ENCODE data around the gene FTO.
"Not testable (repeated sequence)": the region's sequence is repeated elsewhere in the genome, so short reads cannot be mapped to it uniquely, and the experiment has no call there.

The FTO gene

GRCh38 chr16:53864819-53865493 is 161.0 kb downstream of the FTO start:
- DNase-seq (ENCODE audit: low read depth) = no peak

- no peak for DNase-seq (ENCODE audit: low read depth)
These were observed 161.5 kb downstream of the FTO start for GRCh38 chr16:53865494-53865863.

GRCh38 chr16:53866520-53866919 is 162.6 kb downstream of the FTO start:
- DNase-seq (ENCODE audit: low read depth) = no peak

GRCh38 chr16:53870831-53871230 is 166.9 kb downstream of the FTO start:
- no peak for DNase-seq (ENCODE audit: low read depth)

- peak; percentile 64 for DNase-seq (ENCODE audit: low read depth)
These were observed 168.6 kb downstream of the FTO start for GRCh38 chr16:53872248-53873221.

GRCh38 chr16:53876811-53877210 is 172.9 kb downstream of the FTO start:
- DNase-seq (ENCODE audit: low read depth) = no peak

GRCh38 chr16:53878216-53878615 is 174.3 kb downstream of the FTO start:
- DNase-seq (ENCODE audit: low read depth) = no peak

- no peak for DNase-seq (ENCODE audit: low read depth)
These were observed 177.4 kb downstream of the FTO start for GRCh38 chr16:53881371-53881770.

GRCh38 chr16:53882310-53882709 is 178.4 kb downstream of the FTO start:
- no peak for DNase-seq (ENCODE audit: low read depth)

GRCh38 chr16:53884748-53885147 is 180.8 kb downstream of the FTO start:
- DNase-seq (ENCODE audit: low read depth) = no peak

GRCh38 chr16:53886482-53887378 is 182.8 kb downstream of the FTO start:
- DNase-seq (ENCODE audit: low read depth) = no peak

- DNase-seq (ENCODE audit: low read depth) = no peak
These were observed 184.3 kb downstream of the FTO start for GRCh38 chr16:53888222-53888621.

GRCh38 chr16:53890877-53891276 is 186.9 kb downstream of the FTO start:
- DNase-seq (ENCODE audit: low read depth) = not testable (repeated sequence)

GRCh38 chr16:53891409-53892139 is 187.6 kb downstream of the FTO start:
- no peak for DNase-seq (ENCODE audit: low read depth)

- peak; percentile 67 for DNase-seq (ENCODE audit: low read depth)
These were observed 188.2 kb downstream of the FTO start for GRCh38 chr16:53892155-53892554.

GRCh38 chr16:53893731-53894435 is 189.9 kb downstream of the FTO start:
- peak; percentile 61 for DNase-seq (ENCODE audit: low read depth)

GRCh38 chr16:53894686-53895085 is 190.7 kb downstream of the FTO start:
- DNase-seq (ENCODE audit: low read depth) = no peak

GRCh38 chr16:53895433-53895832 is 191.5 kb downstream of the FTO start:
- no peak for DNase-seq (ENCODE audit: low read depth)

GRCh38 chr16:53895851-53896250 is 191.9 kb downstream of the FTO start:
- no peak for DNase-seq (ENCODE audit: low read depth)

GRCh38 chr16:53896722-53897121 is 192.8 kb downstream of the FTO start:
- DNase-seq (ENCODE audit: low read depth) = no peak

- DNase-seq (ENCODE audit: low read depth) = no peak
These were observed 195.0 kb downstream of the FTO start for GRCh38 chr16:53898993-53899392.
